Upper lobe of left lung (tissue), 4 donors: ENCODE measurements around the gene CPEB4.

Experiments used
- POLR2A ChIP-seq, 4 donors: fragments of 450-650 bp; IDR thresholded peaks; one replicate each; pipeline ENCODE4 v1.5.1; 2016 to 2017; ENCODE audit warnings: antibody characterized with exemption in 4 of 4, mild to moderate bottlenecking in 2 of 4
- TF ChIP-seq, protein P1 (sequence below), 6 experiments: fragments of 450-650 bp in 4 of 6; fragments of 200-600 bp in 2 of 6; sonication (generic) in 2 of 6; IDR thresholded peaks; one replicate each; pipeline ENCODE4 v1.5.1; 2016 to 2019; ENCODE audit warnings: antibody characterized with exemption in 6 of 6

- TF ChIP-seq, protein P1, sequence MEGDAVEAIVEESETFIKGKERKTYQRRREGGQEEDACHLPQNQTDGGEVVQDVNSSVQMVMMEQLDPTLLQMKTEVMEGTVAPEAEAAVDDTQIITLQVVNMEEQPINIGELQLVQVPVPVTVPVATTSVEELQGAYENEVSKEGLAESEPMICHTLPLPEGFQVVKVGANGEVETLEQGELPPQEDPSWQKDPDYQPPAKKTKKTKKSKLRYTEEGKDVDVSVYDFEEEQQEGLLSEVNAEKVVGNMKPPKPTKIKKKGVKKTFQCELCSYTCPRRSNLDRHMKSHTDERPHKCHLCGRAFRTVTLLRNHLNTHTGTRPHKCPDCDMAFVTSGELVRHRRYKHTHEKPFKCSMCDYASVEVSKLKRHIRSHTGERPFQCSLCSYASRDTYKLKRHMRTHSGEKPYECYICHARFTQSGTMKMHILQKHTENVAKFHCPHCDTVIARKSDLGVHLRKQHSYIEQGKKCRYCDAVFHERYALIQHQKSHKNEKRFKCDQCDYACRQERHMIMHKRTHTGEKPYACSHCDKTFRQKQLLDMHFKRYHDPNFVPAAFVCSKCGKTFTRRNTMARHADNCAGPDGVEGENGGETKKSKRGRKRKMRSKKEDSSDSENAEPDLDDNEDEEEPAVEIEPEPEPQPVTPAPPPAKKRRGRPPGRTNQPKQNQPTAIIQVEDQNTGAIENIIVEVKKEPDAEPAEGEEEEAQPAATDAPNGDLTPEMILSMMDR (IDR thresholded peaks at IDR 0.05): no peak
- TF ChIP-seq POLR2A (IDR thresholded peaks at IDR 0.05): no peak
These were observed 41.1 kb upstream of the CPEB4 start for GRCh38 chr5:173846929-173847501.
